AG04449 (cell line): ENCODE data around the gene RNF152.
A peak's percentile ranks its signal among the peaks of the same experiment; 100 is the strongest.

Experiments
- CTCF ChIA-PET: fragments of 350-600 bp; formaldehyde crosslinking; extraction: SDS; loops from one replicate; lab custom pipeline; 2021; ENCODE audit warnings: antibody characterized with exemption; lab: Yijun Ruan, JAX
- POLR2A ChIA-PET: fragments of 400-600, 350-600 bp; formaldehyde crosslinking; extraction: SDS; loops from one replicate; lab custom pipeline; 2020; ENCODE audit warnings: antibody characterized with exemption, inconsistent platforms; lab: Yijun Ruan, JAX
- DNase-seq: peaks from one replicate; pipeline ENCODE4 v3.0.0-alpha.2; 2010; ENCODE audit warnings: low read depth, low spot score
- H3K4me3 ChIP-seq: 2 replicates; pipeline ENCODE4 v1.5.1; 2011; ENCODE audit warnings: low read depth, mild to moderate bottlenecking, control low read depth, low read length
- CTCF ChIP-seq: IDR thresholded peaks from one replicate; pipeline ENCODE4 v1.5.1; 2011; ENCODE audit warnings: mild to moderate bottlenecking, moderate library complexity, low read length, control low read depth, inconsistent platforms; ENCODE audit not compliant: insufficient read depth; ENCODE audit errors: missing control alignments

RNF152 gene

GRCh38 chr18:61855449-61856378 is 37.1 kb downstream of the RNF152 start:
- no peak for TF ChIP-seq CTCF
- CTCF ChIA-PET = interaction anchor here (0.9 to 1.4 kb wide), 3 partner anchors 9 to 274 kb away, joined by 3 to 4 read pairs (median 4); no protein-coding TSS in a partner anchor
- POLR2A ChIA-PET = interaction anchor here (1.8 kb wide), 1 partner anchor 22 kb away, joined by 3 read pairs; no protein-coding TSS in a partner anchor
- no peak for DNase-seq
- no peak overlapping the region for H3K4me3 ChIP-seq

GRCh38 chr18:61854578-61855448 is 38.0 kb downstream of the RNF152 start:
- no peak for TF ChIP-seq CTCF
- no peak overlapping the region for H3K4me3 ChIP-seq
- ChIA-PET POLR2A (interaction anchor here (1.8 kb wide), 1 partner anchor 21 kb away, joined by 3 read pairs; no protein-coding TSS in a partner anchor), CTCF (interaction anchor here (0.9 to 1.0 kb wide), 2 partner anchors 10 to 46 kb away, joined by 3 read pairs; no protein-coding TSS in a partner anchor)
- DNase-seq = no peak

GRCh38 chr18:61853855-61854254 is 39.0 kb downstream of the RNF152 start:
- DNase-seq = no peak
- no peak overlapping the region for H3K4me3 ChIP-seq
- ChIA-PET POLR2A (no interaction called here), CTCF (interaction anchor here (1.8 kb wide), 1 partner anchor 9 kb away, joined by 7 read pairs; no protein-coding TSS in a partner anchor)
- no peak for TF ChIP-seq CTCF

- H3K4me3 ChIP-seq = no peak overlapping the region
- TF ChIP-seq CTCF = no peak
- POLR2A ChIA-PET = no interaction called here
- DNase-seq = no peak
- CTCF ChIA-PET = interaction anchor here (0.8 to 2.0 kb wide), 3 partner anchors 10 to 271 kb away, joined by 3 to 7 read pairs (median 5); no protein-coding TSS in a partner anchor
These were observed 40.3 kb downstream of the RNF152 start for GRCh38 chr18:61852496-61852895.

GRCh38 chr18:61851940-61852451 is 40.8 kb downstream of the RNF152 start:
- CTCF ChIA-PET = interaction anchor here (2.0 kb wide), 1 partner anchor 270 kb away, joined by 5 read pairs; no protein-coding TSS in a partner anchor
- POLR2A ChIA-PET = no interaction called here
- no peak overlapping the region for H3K4me3 ChIP-seq
- peak; percentile 41 for TF ChIP-seq CTCF
- peak; percentile 83 for DNase-seq
